Astrocyte of the spinal cord (primary cell): ENCODE measurements around the gene HHIP.

Source experiments
- DNase-seq: peaks from one replicate; pipeline ENCODE4 v3.0.0; 2011; ENCODE audit warnings: low read depth, low spot score
- H3K4me3 ChIP-seq: 2 replicates; pipeline ENCODE4 v1.5.1; 2011; ENCODE audit warnings: low read depth, mild to moderate bottlenecking, low read length, moderate library complexity
- in situ Hi-C: cut with HindIII; loops from 2 replicates; pipeline ENCODE4 v1.10.0; 2017; ENCODE audit warnings: low sequenced_read_pairs
- TF ChIP-seq, protein P1 (sequence below): IDR thresholded peaks from 2 replicates; pipeline ENCODE4 v1.5.1; 2012; ENCODE audit warnings: low read depth, mild to moderate bottlenecking, low read length, inconsistent platforms

HHIP gene

GRCh38 chr4:144655491-144655890 is 9.5 kb downstream of the HHIP start:
- H3K4me3 ChIP-seq, result no peak overlapping the region
- DNase-seq, result no peak
- in situ Hi-C loops, result no loop called here
- TF ChIP-seq, protein P1, sequence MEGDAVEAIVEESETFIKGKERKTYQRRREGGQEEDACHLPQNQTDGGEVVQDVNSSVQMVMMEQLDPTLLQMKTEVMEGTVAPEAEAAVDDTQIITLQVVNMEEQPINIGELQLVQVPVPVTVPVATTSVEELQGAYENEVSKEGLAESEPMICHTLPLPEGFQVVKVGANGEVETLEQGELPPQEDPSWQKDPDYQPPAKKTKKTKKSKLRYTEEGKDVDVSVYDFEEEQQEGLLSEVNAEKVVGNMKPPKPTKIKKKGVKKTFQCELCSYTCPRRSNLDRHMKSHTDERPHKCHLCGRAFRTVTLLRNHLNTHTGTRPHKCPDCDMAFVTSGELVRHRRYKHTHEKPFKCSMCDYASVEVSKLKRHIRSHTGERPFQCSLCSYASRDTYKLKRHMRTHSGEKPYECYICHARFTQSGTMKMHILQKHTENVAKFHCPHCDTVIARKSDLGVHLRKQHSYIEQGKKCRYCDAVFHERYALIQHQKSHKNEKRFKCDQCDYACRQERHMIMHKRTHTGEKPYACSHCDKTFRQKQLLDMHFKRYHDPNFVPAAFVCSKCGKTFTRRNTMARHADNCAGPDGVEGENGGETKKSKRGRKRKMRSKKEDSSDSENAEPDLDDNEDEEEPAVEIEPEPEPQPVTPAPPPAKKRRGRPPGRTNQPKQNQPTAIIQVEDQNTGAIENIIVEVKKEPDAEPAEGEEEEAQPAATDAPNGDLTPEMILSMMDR, result no peak

- peak; percentile 51 for DNase-seq
- in situ Hi-C loops, result no loop called here
- TF ChIP-seq, protein P1, result no peak
- H3K4me3 ChIP-seq, result no peak overlapping the region
These were observed 10.9 kb downstream of the HHIP start for GRCh38 chr4:144656850-144657249.

- no peak for DNase-seq
- H3K4me3 ChIP-seq, result no peak overlapping the region
- in situ Hi-C loops, result no loop called here
- TF ChIP-seq, protein P1, result no peak
These were observed 12.1 kb downstream of the HHIP start for GRCh38 chr4:144658015-144658567.

DNA sequence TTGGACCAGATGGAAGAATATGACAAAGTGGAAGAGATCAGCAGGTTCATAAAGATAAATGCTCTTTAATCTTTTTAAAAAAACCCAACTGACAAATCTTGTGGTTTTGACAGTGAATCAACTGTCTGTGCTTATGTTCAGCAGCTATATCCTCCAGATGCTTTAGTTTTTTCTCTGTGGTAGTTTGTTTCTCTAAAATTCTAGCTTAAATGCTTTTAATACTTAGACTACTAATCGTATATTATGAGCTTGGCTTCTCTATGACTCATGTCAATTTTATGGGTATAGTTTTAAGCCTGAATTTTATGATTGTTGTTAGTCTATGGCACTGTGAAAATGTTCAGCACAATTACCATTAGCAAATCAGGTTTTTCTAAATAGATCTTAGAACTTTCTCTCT is 12.9 kb downstream of the HHIP start:
- TF ChIP-seq, protein P1, result no peak
- peak; percentile 61 for DNase-seq
- no peak overlapping the region for H3K4me3 ChIP-seq
- in situ Hi-C loops, result no loop called here

GRCh38 chr4:144659447-144659846 is 13.5 kb downstream of the HHIP start:
- in situ Hi-C loops, result no loop called here
- DNase-seq, result no peak
- TF ChIP-seq, protein P1, result no peak
- H3K4me3 ChIP-seq, result no peak overlapping the region

GRCh38 chr4:144663834-144664475 is 18.0 kb downstream of the HHIP start:
- in situ Hi-C loops, result no loop called here
- TF ChIP-seq, protein P1, result no peak
- no peak for DNase-seq
- H3K4me3 ChIP-seq, result no peak overlapping the region
